A549 (cell line): ENCODE data around the gene JPT1. TPM values are rescaled to one million over a fixed set of nuclear protein-coding genes. Genes with fewer than 3 reads are reported as not detected.

Experiments used
- ATAC-seq, 2 experiments: fragments of 200-7000 bp in 1 of 2; fragments of >200 bp in 1 of 2; cut with Nextera tagmentation in 1 of 2; cut with Tn5 transposase in 1 of 2; 3 replicates each; pipeline versions ENCODE4 v1.8.0 to v1.9.1; 2018 to 2020; ENCODE audit warnings: mild to moderate bottlenecking in 1 of 2, moderate library complexity in 1 of 2
- CTCF ChIA-PET: fragments of 300-600 bp; sonication (Branson Sonifier 250); formaldehyde crosslinking; extraction: SDS; loops from one replicate; lab custom pipeline; 2021; ENCODE audit warnings: antibody characterized with exemption, inconsistent platforms; lab: Yijun Ruan, JAX
- POLR2A ChIA-PET: fragments of 350-600 bp; formaldehyde crosslinking; extraction: SDS; loops from one replicate; lab custom pipeline; 2021; ENCODE audit warnings: antibody characterized with exemption, inconsistent platforms; lab: Yijun Ruan, JAX
- DNase-seq, 2 experiments: peaks; one replicate each; pipeline versions ENCODE4 v3.0.0 to v3.0.0-alpha.2; 2011 to 2016; ENCODE audit warnings: low read depth in 1 of 2, low spot score in 1 of 2
- FAIRE-seq: peaks from 2 replicates; lab custom pipeline; 2011; peaks lifted over from hg19 to GRCh38; lab: Jason Lieb, UNC
- H3K27ac ChIP-seq, 2 experiments: fragments of >200 bp; sonication (Bioruptor Twin); formaldehyde crosslinking; 3 replicates each; pipeline ENCODE4 v1.5.1; 2016 to 2017
- H3K4me1 ChIP-seq: fragments of >200 bp; sonication (Bioruptor Twin); formaldehyde crosslinking; 3 replicates; pipeline ENCODE4 v1.6.1; 2016
- H3K4me2 ChIP-seq: fragments of >200 bp; sonication (Bioruptor Twin); formaldehyde crosslinking; 3 replicates; pipeline ENCODE4 v1.6.1; 2016
- H3K4me3 ChIP-seq: fragments of >200 bp; sonication (Bioruptor Twin); formaldehyde crosslinking; 3 replicates; pipeline ENCODE4 v1.5.1; 2016
- H3K9me3 ChIP-seq: fragments of >200 bp; sonication (Bioruptor Twin); formaldehyde crosslinking; 3 replicates; pipeline ENCODE4 v1.6.1; 2016
- CEBPB ChIP-seq, 2 experiments: fragments of >200 bp in 1 of 2; sonication (Bioruptor Twin) in 1 of 2; formaldehyde crosslinking in 1 of 2; IDR thresholded peaks; 2 replicates each; pipeline ENCODE4 v1.6.1; 2012 to 2016
- CHD2 ChIP-seq: fragments of 150-350 bp; IDR thresholded peaks from 2 replicates; pipeline ENCODE4 v1.6.1; 2014; ENCODE audit warnings: low read length; ENCODE audit not compliant: partially characterized antibody
- CHD4 ChIP-seq: fragments of 200-600 bp; sonication (generic); IDR thresholded peaks from 2 replicates; pipeline ENCODE4 v1.6.1; 2016; ENCODE audit warnings: antibody characterized with exemption, mild to moderate bottlenecking, borderline replicate concordance
- E2F6 ChIP-seq: IDR thresholded peaks from 2 replicates; pipeline ENCODE4 v1.6.1; 2012; ENCODE audit warnings: low read depth, borderline replicate concordance
- EHMT2 ChIP-seq: fragments of 200-600 bp; sonication (generic); IDR thresholded peaks from 2 replicates; pipeline ENCODE4 v1.6.1; 2016; ENCODE audit warnings: antibody characterized with exemption, low read depth, mild to moderate bottlenecking, moderate library complexity
- EP300 ChIP-seq, 2 experiments: fragments of >200 bp; sonication (Bioruptor Twin); formaldehyde crosslinking; IDR thresholded peaks; 2 replicates in 1 of 2; 3 replicates in 1 of 2; pipeline ENCODE4 v1.6.1; 2016 to 2017
- ESRRA ChIP-seq: fragments of 150-350 bp; IDR thresholded peaks from 2 replicates; pipeline ENCODE4 v1.6.1; 2014; ENCODE audit warnings: mild to moderate bottlenecking, low read length, borderline replicate concordance
- FOSB ChIP-seq: fragments of 250-450 bp; sonication (Bioruptor Pico); IDR thresholded peaks from 2 replicates; pipeline ENCODE4 v1.5.0; 2020; ENCODE audit warnings: mild to moderate bottlenecking, moderate library complexity
- FOSL2 ChIP-seq, 2 experiments: fragments of 450-650 bp in 1 of 2; fragments of >200 bp in 1 of 2; sonication (Bioruptor Twin) in 1 of 2; formaldehyde crosslinking; IDR thresholded peaks; 2 replicates each; pipeline versions ENCODE4 v1.5.0 to v1.6.1; 2016 to 2020; ENCODE audit warnings: mild to moderate bottlenecking in 1 of 2, moderate library complexity in 1 of 2
- FOXS1 ChIP-seq: fragments of 250-450 bp; sonication (Bioruptor Pico); IDR thresholded peaks from 2 replicates; pipeline ENCODE4 v1.5.0; 2020; ENCODE audit warnings: mild to moderate bottlenecking, moderate library complexity
- GATA3 ChIP-seq: IDR thresholded peaks from 2 replicates; pipeline ENCODE4 v1.6.1; 2012; ENCODE audit warnings: borderline replicate concordance
- HDAC2 ChIP-seq: fragments of 200-600 bp; sonication (generic); IDR thresholded peaks from 2 replicates; pipeline ENCODE4 v1.6.1; 2016
- HEYL ChIP-seq: fragments of 250-450 bp; sonication (Bioruptor Pico); IDR thresholded peaks from 2 replicates; pipeline ENCODE4 v1.8.0; 2021; ENCODE audit warnings: mild to moderate bottlenecking, moderate library complexity
- HOXA7 ChIP-seq: fragments of 250-450 bp; sonication (Bioruptor Pico); IDR thresholded peaks from 2 replicates; pipeline ENCODE4 v1.5.0; 2020; ENCODE audit warnings: mild to moderate bottlenecking, moderate library complexity
- JUN ChIP-seq, 2 experiments: fragments of >200 bp; sonication (Bioruptor Twin); formaldehyde crosslinking; IDR thresholded peaks; 2 replicates in 1 of 2; 3 replicates in 1 of 2; pipeline ENCODE4 v1.6.1; 2016 to 2017
- KDM1A ChIP-seq: fragments of 200-600 bp; sonication (generic); IDR thresholded peaks from 2 replicates; pipeline ENCODE4 v1.6.1; 2016; ENCODE audit warnings: low read depth, mild to moderate bottlenecking
- MAZ ChIP-seq: fragments of 150-350 bp; IDR thresholded peaks from 2 replicates; pipeline ENCODE4 v1.6.1; 2014; ENCODE audit warnings: antibody characterized with exemption, low read depth, low read length, borderline replicate concordance
- MYC ChIP-seq: IDR thresholded peaks from 2 replicates; pipeline ENCODE4 v1.6.1; 2012; ENCODE audit warnings: mild to moderate bottlenecking, inconsistent platforms, low read length, improper control_type of control experiment, borderline replicate concordance
- NFE2L2 ChIP-seq: fragments of 150-350 bp; conservative IDR thresholded peaks from 2 replicates; pipeline ENCODE4 v1.6.1; 2014; ENCODE audit warnings: low read length
- NR3C1 ChIP-seq: fragments of >200 bp; sonication (Bioruptor Twin); formaldehyde crosslinking; IDR thresholded peaks from 3 replicates; pipeline ENCODE4 v1.6.1; 2017
- PBX3 ChIP-seq: IDR thresholded peaks from 2 replicates; pipeline ENCODE4 v1.6.1; 2012
- RARB ChIP-seq: fragments of 250-450 bp; sonication (Bioruptor Pico); IDR thresholded peaks from 2 replicates; pipeline ENCODE4 v1.8.0; 2021; ENCODE audit warnings: mild to moderate bottlenecking, moderate library complexity
- RFX5 ChIP-seq: fragments of 450-650 bp; IDR thresholded peaks from 2 replicates; pipeline ENCODE4 v1.7.1; 2014; ENCODE audit warnings: antibody characterized with exemption, mild to moderate bottlenecking, moderate library complexity
- RNF2 ChIP-seq: fragments of 200-600 bp; sonication (generic); IDR thresholded peaks from 2 replicates; pipeline ENCODE4 v1.6.1; 2016; ENCODE audit warnings: low read depth, mild to moderate bottlenecking, antibody characterized with exemption, moderate library complexity, borderline replicate concordance
- SMC3 ChIP-seq: fragments of >200 bp; sonication (Bioruptor Twin); formaldehyde crosslinking; IDR thresholded peaks from 3 replicates; pipeline ENCODE4 v1.6.1; 2018; ENCODE audit warnings: inconsistent platforms
- SREBF2 ChIP-seq: fragments of 450-650 bp; IDR thresholded peaks from 2 replicates; pipeline ENCODE4 v1.6.1; 2014; ENCODE audit warnings: mild to moderate bottlenecking, moderate library complexity
- TP53 ChIP-seq: fragments of 250-450 bp; sonication (Bioruptor Pico); IDR thresholded peaks from 2 replicates; pipeline ENCODE4 v1.5.0; 2021; ENCODE audit warnings: mild to moderate bottlenecking, moderate library complexity
- ZC3H11A ChIP-seq: fragments of 450-650 bp; IDR thresholded peaks from 2 replicates; pipeline ENCODE4 v1.6.1; 2014; ENCODE audit warnings: antibody characterized with exemption, mild to moderate bottlenecking
- ZNF302 ChIP-seq: fragments of 250-450 bp; sonication (Bioruptor Pico); IDR thresholded peaks from 2 replicates; pipeline ENCODE4 v1.9.0; 2021; ENCODE audit warnings: inconsistent platforms, mild to moderate bottlenecking, moderate library complexity
- WGBS: methylation state at CpG from one replicate; pipeline ENCODE4 v1.1.6; 2017; ENCODE audit errors: missing lambda C conversion rate; 5-methylcytosine and 5-hydroxymethylcytosine counted together
- polyA plus RNA-seq, 4 experiments: library from polyadenylated mRNA; depleted of rRNA in 3 of 4; stranded (reverse); fragments of >200 nt; fragmentation: RNase III in 1 of 4; extraction: RNeasy Plus Mini Kit Qiagen cat#74134 plus additional on column Dnase treatment in 1 of 4; gene quantifications; 2 replicates in 3 of 4; 3 replicates in 1 of 4; pipeline ENCODE4 v1.2.3, GENCODE V29; 2011 to 2017

JPT1 gene
- polyA plus RNA-seq, 2 of the 4 experiments (the other 2 are of a cell fraction): 196 to 623 TPM

DNA sequence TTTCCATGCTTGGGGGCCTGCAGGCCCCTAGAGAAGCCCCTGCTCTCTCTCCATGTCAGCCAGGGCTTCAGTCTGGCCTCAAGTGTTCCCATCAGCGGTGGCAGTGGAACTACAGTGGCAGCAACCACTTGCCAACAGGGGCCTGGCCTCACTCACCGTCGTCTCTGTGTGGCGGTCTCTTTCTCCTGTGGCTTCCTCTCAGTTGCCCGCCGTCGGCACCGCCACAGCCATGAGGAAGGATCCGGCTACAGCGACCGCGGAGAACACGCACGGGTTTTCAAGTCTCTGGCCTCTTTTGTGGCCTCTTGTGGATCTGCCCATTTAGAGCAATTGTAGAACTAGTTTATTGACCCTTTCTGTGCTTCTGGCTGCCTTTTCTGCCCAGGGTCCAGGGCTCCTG lies 36.0 kb downstream of the JPT1 start:
- ATAC-seq (no peak), DNase-seq (no peak), FAIRE-seq (no peak)
- H3K4me1 ChIP-seq: peaks cover 31% of the 10 kb centered on the region
- POLR2A ChIA-PET: interaction anchor here (0.8 kb wide), 1 partner anchor 106 kb away, joined by 3 read pairs; the partner anchor contains the start of gene MRPL58
- TF ChIP-seq GATA3 (no peak), FOSL2 (IDR thresholded peaks at IDR 0.05) (no peak), FOSL2 (CRISPR knock-in tag; IDR thresholded peaks at IDR 0.05) (no peak), ZC3H11A (no peak), EP300 (IDR thresholded peaks at IDR 0.05) (no peak), E2F6 (no peak), FOSB (CRISPR knock-in tag) (no peak), HEYL (CRISPR knock-in tag) (no peak), ZNF302 (no peak), PBX3 (no peak), RFX5 (no peak), FOXS1 (CRISPR knock-in tag) (no peak), RNF2 (no peak), TP53 (CRISPR knock-in tag) (no peak), CEBPB (IDR thresholded peaks at IDR 0.05) (no peak), EHMT2 (no peak), MYC (no peak), KDM1A (no peak), JUN (IDR thresholded peaks at IDR 0.05) (no peak), CHD4 (no peak), SREBF2 (no peak)
- peak overlapping the region in 1 of 2 experiments; percentile 30; a peak in 3 of 6 replicates for H3K27ac ChIP-seq
- H3K4me2 ChIP-seq: no peak overlapping the region
- CTCF ChIA-PET: interaction anchor here (0.7 to 81.8 kb wide), 6 partner anchors 3 to 120 kb away, joined by 3 to 3429 read pairs (median 406); partner anchors contain the start of genes ARMC7, ATP5PD, KCTD2 and NT5C
- WGBS: 97% methylated on average over 14 of the region's 14 CpGs
- no peak overlapping the region for H3K4me3 ChIP-seq
- no peaks in the 10 kb centered on the region for H3K9me3 ChIP-seq

DNA sequence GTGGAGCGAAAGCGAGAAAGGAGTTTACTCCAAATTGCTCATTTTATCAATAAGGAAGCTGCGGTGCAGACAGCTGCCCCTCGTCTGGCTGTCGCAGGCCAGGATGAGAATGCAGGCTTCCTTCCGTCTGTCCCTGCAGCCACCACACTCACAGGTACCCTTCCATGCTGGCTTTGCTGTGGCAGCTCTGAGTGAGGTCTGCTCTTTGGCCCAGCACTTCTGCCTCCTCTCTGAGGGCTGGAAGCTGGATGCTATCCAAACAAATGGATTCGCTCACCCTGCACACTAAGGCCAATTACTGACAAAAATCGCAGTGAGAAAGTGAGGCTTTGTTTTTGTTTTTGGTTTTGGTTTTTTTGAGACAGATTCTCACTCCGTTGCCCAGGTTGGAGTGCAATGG lies 37.6 kb downstream of the JPT1 start:
- no peak for FAIRE-seq
- DNase-seq: no peak
- H3K4me1 ChIP-seq: peaks cover 19% of the 10 kb centered on the region
- no peak for TF ChIP-seq SMC3
- no peak for TF ChIP-seq JUN (IDR thresholded peaks at IDR 0.05)
- H3K27ac ChIP-seq: peak overlapping the region in 1 of 2 experiments; percentile 8; a peak in 1 of 6 replicates
- no peak for ATAC-seq
- CTCF ChIA-PET: interaction anchor here (0.9 to 81.8 kb wide), 7 partner anchors 4 to 155 kb away, joined by 3 to 3429 read pairs (median 270); partner anchors contain the start of genes ARMC7, ATP5PD, KCTD2 and NT5C
- POLR2A ChIA-PET: interaction anchor here (1.3 kb wide), 1 partner anchor 13 kb away, joined by 3 read pairs; no protein-coding TSS in a partner anchor
- H3K4me2 ChIP-seq: no peak overlapping the region
- H3K4me3 ChIP-seq: no peak overlapping the region
- H3K9me3 ChIP-seq: no peaks in the 10 kb centered on the region
- 91% methylated on average over 9 of the region's 9 CpGs for WGBS

- CTCF ChIA-PET: interaction anchor here (2.1 to 81.8 kb wide), 10 partner anchors 6 to 297 kb away, joined by 6 to 3429 read pairs (median 83); partner anchors contain the start of genes ARMC7, ATP5PD, KCTD2 and NT5C
- Histone ChIP-seq H3K4me2 (no peak overlapping the region; the same call in 2 of the 3 replicates), H3K4me3 (no peak overlapping the region), H3K27ac (peak overlapping the region in 1 of 2 experiments; percentile 90; a peak in 2 of 6 replicates), H3K4me1 (peaks cover 22% of the 10 kb centered on the region), H3K9me3 (no peaks in the 10 kb centered on the region)
- TF ChIP-seq ZC3H11A (no peak), RARB (CRISPR knock-in tag) (no peak), RNF2 (no peak), FOSB (CRISPR knock-in tag) (no peak), SMC3 (no peak), HOXA7 (CRISPR knock-in tag) (no peak), KDM1A (no peak), HDAC2 (no peak), NR3C1 (no peak), ESRRA (no peak), MAZ (no peak), NFE2L2 (no peak), CHD2 (no peak), GATA3 (no peak)
- no peak for FAIRE-seq
- POLR2A ChIA-PET: interaction anchor here (0.6 to 3.2 kb wide), 3 partner anchors 9 to 86 kb away, joined by 3 to 56 read pairs (median 15); no protein-coding TSS in a partner anchor
- no peak for ATAC-seq
- DNase-seq: no peak
Measured at GRCh38 chr17:75115555-75115954, 38.8 kb downstream of the JPT1 start.
